Ovary (tissue), 9 donors: ENCODE measurements around the gene OR2L13. TPM values are rescaled to one million over a fixed set of nuclear protein-coding genes. Genes with fewer than 3 reads are reported as not detected.

ENCODE experiments used
- DNase-seq, 5 donors: peaks; one replicate each; pipeline ENCODE4 v3.0.0-alpha.2; 2019 to 2020
- H3K27ac ChIP-seq, 2 donors: fragments of 200-600 bp; one replicate each; pipeline versions ENCODE4 v1.5.1 to v1.8.0; 2019 to 2022
- H3K27me3 ChIP-seq: fragments of 200-600 bp; one replicate; pipeline ENCODE4 v1.8.0; 2022
- H3K36me3 ChIP-seq: fragments of 200-600 bp; sonication (generic); one replicate; pipeline ENCODE4 v1.5.1; 2019
- H3K4me1 ChIP-seq: one replicate; pipeline ENCODE4 v1.8.1; 2013; ENCODE audit warnings: mild to moderate bottlenecking, moderate library complexity; ENCODE audit not compliant: insufficient read depth
- H3K4me3 ChIP-seq: fragments of 200-600 bp; sonication (generic); one replicate; pipeline ENCODE4 v1.5.1; 2017
- H3K9me3 ChIP-seq, 2 donors: fragments of 200-600 bp in 1 of 2; sonication (generic) in 1 of 2; one replicate each; pipeline versions ENCODE4 v1.5.1 to v1.8.1; 2013 to 2019; ENCODE audit warnings: mild to moderate bottlenecking in 1 of 2, moderate library complexity in 1 of 2
- EP300 ChIP-seq: sonication (generic); formaldehyde crosslinking; IDR thresholded peaks from one replicate; pipeline ENCODE4 v1.6.1; 2017; ENCODE audit warnings: antibody characterized with exemption
- POLR2A ChIP-seq: fragments of 450-650 bp; IDR thresholded peaks from one replicate; pipeline ENCODE4 v1.6.1; 2017; ENCODE audit warnings: antibody characterized with exemption, mild to moderate bottlenecking, moderate library complexity
- WGBS, 3 donors: extraction: QIAGEN DNeasy Blood & Tissue Kit in 1 of 3; methylation state at CpG; one replicate each; pipeline versions ENCODE4 v1.1.5 to v1.1.7; 2013 to 2017; 5-methylcytosine and 5-hydroxymethylcytosine counted together
- intact Hi-C, 4 donors: fragments of 100-400 bp; cut with DNase I; formaldehyde crosslinking; loops; one replicate each; pipeline versions ENCODE4 v1.11.0 to v1.15.1; 2022 to 2023
- polyA plus RNA-seq, 2 donors: library from polyadenylated mRNA; stranded (reverse); fragments of 200-250 nt in 1 of 2; fragments of 350-450 nt in 1 of 2; fragmentation: Illumina TruSeq in 1 of 2; extraction: RNeasy Lipid Tissue Mini Kit (QIAGEN cat#74804) in 1 of 2; gene quantifications; one replicate each; pipeline ENCODE4 v1.2.3, GENCODE V29; 2013 to 2014
- total RNA-seq, 7 donors: library from RNA; depleted of rRNA in 2 of 7; stranded (reverse); fragments of >200 nt in 2 of 7; fragmentation: NEBNext Ultra II Directional in 3 of 7; extraction: Animal tissue kit (Norgen Biotek cat#: 25700) in 3 of 7; gene quantifications; one replicate each; pipeline versions ENCODE4 v1.1.0 to v1.2.4, GENCODE V29; 2016 to 2023
- TF ChIP-seq, protein P1 (sequence below), 3 donors: fragments of 450-650 bp in 2 of 3; fragments of 200-600 bp in 1 of 3; IDR thresholded peaks; one replicate each; pipeline versions ENCODE4 v1.5.1 to v1.8.0; 2016 to 2022; ENCODE audit warnings: antibody characterized with exemption in 3 of 3, mild to moderate bottlenecking in 1 of 3
- donor health status: DM: no; HTN: no; CAD: no; lungs with moderate emphysema.
- donor health status: DM: no; HTN: no; CAD: no.
- donor health status: Bipolar disorder and iron deficiency.
- donor health status: DM: yes; HTN: yes; CAD: no.
- donor health status: DM: no; HTN: no; CAD: no.
- donor health status: DM: yes; HTN: yes; CAD: no.

OR2L13 gene
- total and polyA plus RNA-seq, 9 donors = 0.04 to 0.34 (median 0.24) TPM; not detected in 4

DNA sequence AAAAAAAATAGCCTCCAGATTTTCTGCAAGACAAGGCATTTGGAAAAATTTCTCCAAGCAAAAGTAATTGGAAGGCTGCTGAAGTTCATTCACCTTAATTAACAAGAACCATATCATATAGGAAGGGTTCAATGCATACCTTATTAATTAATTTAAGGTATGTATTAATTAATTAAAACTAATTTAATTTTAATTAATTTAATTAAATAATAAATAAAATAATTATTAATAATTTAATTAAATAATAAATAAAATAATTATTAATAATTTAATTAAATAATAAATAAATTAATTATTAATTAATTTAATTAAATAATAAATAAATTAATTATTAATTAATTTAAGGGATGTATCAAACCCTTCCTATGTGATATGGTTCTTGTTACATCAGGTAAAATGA lies 7.9 kb downstream of the OR2L13 start:
- H3K36me3 ChIP-seq = no peaks in the 10 kb centered on the region
- intact Hi-C loops = no loop called here

DNA sequence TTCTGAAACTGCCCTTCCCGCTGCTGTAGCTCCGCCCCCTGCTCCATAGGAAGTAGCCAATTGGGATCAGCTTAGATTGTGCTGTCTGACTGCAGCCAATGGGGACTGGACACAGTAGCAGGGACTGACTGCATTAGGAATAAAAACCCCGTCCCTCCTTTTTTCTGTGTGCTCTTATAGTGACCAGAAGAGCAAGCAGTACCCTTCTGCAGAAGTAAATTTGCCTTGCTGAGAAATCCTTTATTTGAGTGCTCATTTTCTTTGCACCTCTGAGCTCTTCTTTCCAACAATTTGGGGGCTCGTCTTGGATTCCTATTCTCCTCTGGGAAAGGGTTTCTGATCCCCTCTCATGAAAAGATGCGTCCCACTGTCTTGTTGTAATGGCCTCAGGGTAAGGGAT lies 16.2 kb downstream of the OR2L13 start:
- no peaks in the 10 kb centered on the region for H3K36me3 ChIP-seq
- H3K27ac ChIP-seq = no peak overlapping the region
- H3K27me3 ChIP-seq = no peaks in the 10 kb centered on the region
- DNase-seq = no peak
- intact Hi-C loops = no loop called here
- H3K4me3 ChIP-seq = no peak overlapping the region
- WGBS, 3 donors = 69 to 80% (median 78%) methylated on average over 5 of the region's 5 CpGs
- no peak for TF ChIP-seq POLR2A
- TF ChIP-seq, protein P1, sequence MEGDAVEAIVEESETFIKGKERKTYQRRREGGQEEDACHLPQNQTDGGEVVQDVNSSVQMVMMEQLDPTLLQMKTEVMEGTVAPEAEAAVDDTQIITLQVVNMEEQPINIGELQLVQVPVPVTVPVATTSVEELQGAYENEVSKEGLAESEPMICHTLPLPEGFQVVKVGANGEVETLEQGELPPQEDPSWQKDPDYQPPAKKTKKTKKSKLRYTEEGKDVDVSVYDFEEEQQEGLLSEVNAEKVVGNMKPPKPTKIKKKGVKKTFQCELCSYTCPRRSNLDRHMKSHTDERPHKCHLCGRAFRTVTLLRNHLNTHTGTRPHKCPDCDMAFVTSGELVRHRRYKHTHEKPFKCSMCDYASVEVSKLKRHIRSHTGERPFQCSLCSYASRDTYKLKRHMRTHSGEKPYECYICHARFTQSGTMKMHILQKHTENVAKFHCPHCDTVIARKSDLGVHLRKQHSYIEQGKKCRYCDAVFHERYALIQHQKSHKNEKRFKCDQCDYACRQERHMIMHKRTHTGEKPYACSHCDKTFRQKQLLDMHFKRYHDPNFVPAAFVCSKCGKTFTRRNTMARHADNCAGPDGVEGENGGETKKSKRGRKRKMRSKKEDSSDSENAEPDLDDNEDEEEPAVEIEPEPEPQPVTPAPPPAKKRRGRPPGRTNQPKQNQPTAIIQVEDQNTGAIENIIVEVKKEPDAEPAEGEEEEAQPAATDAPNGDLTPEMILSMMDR (IDR thresholded peaks at IDR 0.05) = no peak
- TF ChIP-seq EP300 = no peak
- no peaks in the 10 kb centered on the region for H3K9me3 ChIP-seq
- no peaks in the 10 kb centered on the region for H3K4me1 ChIP-seq

More for the DNA sequence above, 7.9 kb downstream of the OR2L13 start:
- Histone ChIP-seq H3K9me3 (no peaks in the 10 kb centered on the region), H3K27ac (no peak overlapping the region), H3K4me1 (no peaks in the 10 kb centered on the region), H3K27me3 (no peaks in the 10 kb centered on the region), H3K4me3 (no peak overlapping the region)
- TF ChIP-seq EP300 (no peak), POLR2A (no peak)
- TF ChIP-seq, protein P1 (IDR thresholded peaks at IDR 0.05) = no peak
- DNase-seq = no peak

DNA sequence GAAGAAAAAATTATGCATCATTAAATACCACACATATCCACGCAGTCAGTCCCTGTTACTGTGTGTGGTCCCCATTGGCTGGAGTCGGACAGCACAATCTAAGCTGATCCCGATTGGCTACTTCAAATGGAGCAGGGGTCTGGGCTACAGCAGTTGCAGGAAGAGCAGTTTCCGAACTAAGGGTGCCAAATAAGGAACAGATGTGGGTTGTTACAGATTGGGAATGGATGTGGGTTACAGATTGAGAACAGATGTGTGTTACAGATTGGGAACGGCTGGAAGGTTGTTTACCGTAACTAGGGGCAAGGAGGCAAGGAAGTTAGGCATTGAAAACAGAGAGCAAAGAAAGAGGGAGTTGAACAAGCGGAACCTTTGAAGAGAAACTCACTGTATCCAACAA lies 19.9 kb downstream of the OR2L13 start:
- H3K36me3 ChIP-seq = no peaks in the 10 kb centered on the region
- H3K9me3 ChIP-seq = no peaks in the 10 kb centered on the region
- WGBS, 3 donors = 76 to 82% (median 80%) methylated on average over 7 of the region's 7 CpGs
- intact Hi-C loops = no loop called here
- no peak for TF ChIP-seq EP300
- TF ChIP-seq POLR2A = no peak
- TF ChIP-seq, protein P1 (IDR thresholded peaks at IDR 0.05) = no peak
- no peak for DNase-seq
- no peak overlapping the region for H3K4me3 ChIP-seq
- no peaks in the 10 kb centered on the region for H3K4me1 ChIP-seq
- no peak overlapping the region for H3K27ac ChIP-seq
- H3K27me3 ChIP-seq = no peaks in the 10 kb centered on the region

DNA sequence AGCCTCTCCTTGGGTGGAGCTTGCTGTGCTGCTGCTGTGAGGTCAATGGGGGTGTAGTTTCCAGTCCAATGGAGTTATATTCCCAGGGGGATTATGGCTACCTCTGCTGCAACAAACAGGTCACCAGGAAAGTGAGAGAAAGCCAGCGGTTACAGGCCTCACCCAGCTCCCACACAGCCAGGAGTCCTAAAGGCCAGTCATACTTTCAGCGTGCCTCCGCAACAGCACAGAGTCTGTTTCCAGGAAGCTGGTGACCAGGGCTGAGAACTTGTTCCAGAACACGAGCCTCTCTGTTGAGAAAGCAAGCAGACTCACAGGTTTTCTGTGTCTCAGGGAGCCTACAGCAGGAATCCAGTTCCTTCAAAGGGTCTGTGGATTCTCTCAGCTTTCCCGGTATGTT lies 32.7 kb downstream of the OR2L13 start:
- 78 to 80% (median 79%) methylated on average over 5 of the region's 5 CpGs for WGBS, 3 donors
- TF ChIP-seq POLR2A (no peak), EP300 (no peak)
- Histone ChIP-seq H3K27me3 (no peaks in the 10 kb centered on the region), H3K36me3 (no peaks in the 10 kb centered on the region), H3K27ac (no peak overlapping the region), H3K4me3 (no peak overlapping the region), H3K9me3 (no peaks in the 10 kb centered on the region), H3K4me1 (no peaks in the 10 kb centered on the region)
- DNase-seq = no peak
- intact Hi-C loops = no loop called here

DNA sequence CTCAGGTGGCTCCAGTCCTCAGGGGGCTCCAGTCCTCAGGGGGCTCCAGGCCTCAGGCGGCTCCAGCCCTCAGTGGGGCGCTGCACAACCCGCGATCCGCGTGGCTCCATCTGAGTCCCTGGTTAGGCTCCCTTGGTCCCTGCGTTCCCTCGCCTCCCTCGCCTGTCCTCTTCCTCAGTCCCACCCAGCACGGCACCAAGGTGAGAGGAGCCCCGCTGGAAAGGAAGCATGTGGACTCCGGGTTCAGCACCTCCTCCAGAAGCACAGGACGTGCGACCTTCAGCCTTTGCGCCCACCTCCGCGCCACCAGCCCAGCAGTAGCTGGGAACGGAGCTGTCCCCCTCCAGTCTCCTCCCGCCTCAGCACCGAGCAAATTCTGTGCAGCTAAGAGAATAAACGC lies 41.8 kb downstream of the OR2L13 start:
- no peak for DNase-seq
- Histone ChIP-seq H3K4me1 (no peaks in the 10 kb centered on the region), H3K27me3 (no peaks in the 10 kb centered on the region), H3K36me3 (no peaks in the 10 kb centered on the region), H3K27ac (no peak overlapping the region), H3K4me3 (no peak overlapping the region), H3K9me3 (no peaks in the 10 kb centered on the region)
- WGBS, 3 donors = 75 to 76% (median 75%) methylated on average over 21 of the region's 21 CpGs
- no peak for TF ChIP-seq EP300
- TF ChIP-seq, protein P1 (IDR thresholded peaks at IDR 0.05) = no peak
- TF ChIP-seq POLR2A = no peak
- intact Hi-C loops = no loop called here
